K562 (cell line): ENCODE data around the gene FBLN2. TPM values are rescaled to one million over a fixed set of nuclear protein-coding genes. Genes with fewer than 3 reads are reported as not detected.

Source experiments
- ATAC-seq: fragments of 200-7000 bp; cut with Tn5 transposase; 3 replicates; pipeline ENCODE4 v1.9.1; 2020; ENCODE audit warnings: moderate library complexity
- BruUV-seq: library from RNA; stranded (reverse); fragments of 400-500 nt; replicated peaks from 2 replicates; lab custom pipeline; 2021; lab: Mats Ljungman, UMichigan
- CTCF ChIA-PET: fragments of 300-600 bp; formaldehyde crosslinking; extraction: SDS; loops from one replicate; lab custom pipeline; 2021; ENCODE audit warnings: low intra/inter-chr PET ratio; lab: Yijun Ruan, JAX
- POLR2A ChIA-PET: fragments of 300-600, 350-650 bp; sonication (Branson Sonifier 250); formaldehyde crosslinking; extraction: SDS; loops from one replicate; lab custom pipeline; 2021; ENCODE audit warnings: antibody characterized with exemption, inconsistent platforms; lab: Yijun Ruan, JAX
- DNase-seq, 4 experiments: peaks; one replicate each; pipeline versions ENCODE4 v3.0.0 to v3.0.0-alpha.2; 2011 to 2018; ENCODE audit warnings: low spot score in 3 of 4, mixed read lengths in 3 of 4; ENCODE audit errors: extremely low read depth in 1 of 4
- FAIRE-seq: peaks from 2 replicates; lab custom pipeline; 2011; peaks lifted over from hg19 to GRCh38; lab: Jason Lieb, UNC
- H2AFZ ChIP-seq: 2 replicates; pipeline ENCODE4 v1.6.0; 2011; ENCODE audit warnings: low read depth, low read length, control low read depth, inconsistent platforms
- H3K27ac ChIP-seq: fragments of 200-600 bp; 3 replicates; pipeline ENCODE4 v1.8.0; 2011; ENCODE audit warnings: low read depth, mild to moderate bottlenecking, control low read depth, inconsistent platforms, low read length, moderate library complexity, mixed read lengths; ENCODE audit errors: extremely low read depth
- H3K27me3 ChIP-seq, 2 experiments: fragments of 300-600 bp in 1 of 2; 2 replicates in 1 of 2; 3 replicates in 1 of 2; pipeline versions ENCODE4 v1.6.0 to v1.8.0; 2011; ENCODE audit warnings: inconsistent platforms in 2 of 2, low read length in 2 of 2, mild to moderate bottlenecking in 1 of 2, mixed read lengths in 1 of 2, moderate library complexity in 1 of 2; ENCODE audit not compliant: control insufficient read depth in 2 of 2, insufficient read depth in 2 of 2
- H3K36me3 ChIP-seq: fragments of 300-600 bp; 3 replicates; pipeline ENCODE4 v1.8.0; 2011; ENCODE audit warnings: mild to moderate bottlenecking, low read length, inconsistent platforms; ENCODE audit not compliant: control insufficient read depth, insufficient read depth
- H3K4me1 ChIP-seq, 2 experiments: fragments of 200-600 bp in 1 of 2; replicated peaks in 1 of 2; 2 replicates in 1 of 2; 3 replicates in 1 of 2; pipeline versions ENCODE4 v1.5.1 to v1.8.0; 2011; ENCODE audit warnings: inconsistent platforms in 2 of 2, low read length in 2 of 2, mild to moderate bottlenecking in 1 of 2, mixed read lengths in 1 of 2, moderate library complexity in 1 of 2; ENCODE audit not compliant: control insufficient read depth in 2 of 2, insufficient read depth in 2 of 2
- H3K4me2 ChIP-seq: 2 replicates; pipeline ENCODE4 v1.6.1; 2011; ENCODE audit warnings: low read length, control low read depth, inconsistent platforms, mixed read lengths; ENCODE audit not compliant: insufficient read depth
- H3K4me3 ChIP-seq: fragments of 200-600 bp; sonication (generic), shearing (Covaris generic); 2 replicates; pipeline ENCODE4 v1.5.1; 2016; ENCODE audit warnings: control low read depth, inconsistent platforms
- H3K79me2 ChIP-seq: fragments of 200-600 bp; 3 replicates; pipeline ENCODE4 v1.8.0; 2011; ENCODE audit warnings: low read length, inconsistent platforms; ENCODE audit not compliant: control insufficient read depth, insufficient read depth
- H3K9ac ChIP-seq, 2 experiments: 2 replicates each; pipeline versions ENCODE4 v1.6.0 to v1.6.1; 2011; ENCODE audit warnings: low read depth in 2 of 2, low read length in 2 of 2, control low read depth in 1 of 2, inconsistent platforms in 1 of 2, mild to moderate bottlenecking in 1 of 2, mixed read lengths in 1 of 2; ENCODE audit not compliant: insufficient read depth in 1 of 2
- H3K9me1 ChIP-seq: one replicate; pipeline ENCODE4 v1.6.0; 2011; ENCODE audit warnings: inconsistent platforms, mild to moderate bottlenecking, low read length, moderate library complexity; ENCODE audit not compliant: control insufficient read depth, insufficient read depth
- H3K9me3 ChIP-seq: replicated peaks from 2 replicates; pipeline ENCODE4 v1.5.1; 2011; ENCODE audit warnings: low read depth, low read length, inconsistent platforms; ENCODE audit not compliant: control insufficient read depth, insufficient read depth
- H4K20me1 ChIP-seq: replicated peaks from 2 replicates; pipeline ENCODE4 v1.6.1; 2011; ENCODE audit warnings: low read length, inconsistent platforms, mixed read lengths; ENCODE audit not compliant: control insufficient read depth, insufficient read depth
- CTCFL ChIP-seq: IDR thresholded peaks from 2 replicates; pipeline ENCODE4 v1.6.1; 2011; ENCODE audit warnings: borderline replicate concordance, low read depth, mild to moderate bottlenecking, moderate library complexity, low read length; ENCODE audit not compliant: insufficient read depth, poor library complexity, severe bottlenecking
- LCOR ChIP-seq: sonication (generic); formaldehyde crosslinking; IDR thresholded peaks from 2 replicates; pipeline ENCODE4 v1.8.0; 2022; ENCODE audit warnings: mild to moderate bottlenecking, missing genetic modification reagents
- MYNN ChIP-seq, 2 experiments: sonication (generic); formaldehyde crosslinking in 1 of 2; IDR thresholded peaks; 2 replicates each; pipeline versions ENCODE4 v1.5.0 to v1.6.1; 2016 to 2020; ENCODE audit warnings: antibody characterized with exemption in 1 of 2, missing genetic modification reagents in 1 of 2
- OTX1 ChIP-seq: fragments of 450-650 bp; formaldehyde crosslinking; IDR thresholded peaks from 2 replicates; pipeline ENCODE4 v1.4.0; 2022; ENCODE audit warnings: mild to moderate bottlenecking
- PRPF4 ChIP-seq: fragments of 200-400 bp; formaldehyde crosslinking; IDR thresholded peaks from one replicate; pipeline ENCODE4 v1.6.1; 2017; ENCODE audit warnings: low read length, low read depth, mild to moderate bottlenecking; ENCODE audit not compliant: insufficient read depth, poor library complexity, severe bottlenecking
- TAL1 ChIP-seq: fragments of 450-650 bp; IDR thresholded peaks from 2 replicates; pipeline ENCODE4 v1.6.1; 2016; ENCODE audit warnings: mild to moderate bottlenecking
- ZNF263 ChIP-seq: sonication (generic); formaldehyde crosslinking; IDR thresholded peaks from 2 replicates; pipeline ENCODE4 v1.8.0; 2022; ENCODE audit warnings: mild to moderate bottlenecking, missing genetic modification reagents, borderline replicate concordance
- WGBS: fragments of 100-300 bp; shearing (Covaris generic); methylation state at CpG from one replicate; pipeline ENCODE4 v1.1.6; 2016; ENCODE audit warnings: low coverage, mixed read lengths; ENCODE audit not compliant: insufficient coverage; ENCODE audit errors: missing lambda C conversion rate; 5-methylcytosine and 5-hydroxymethylcytosine counted together
- in situ Hi-C: fragments of 300-500 bp; cut with MboI; formaldehyde crosslinking; loops from 4 replicates; pipeline ENCODE4 v1.15.0; 2018; ENCODE audit warnings: inconsistent platforms, mixed read lengths
- intact Hi-C: fragments of 100-400 bp; cut with micrococcal nuclease; formaldehyde crosslinking; loops from 2 replicates; pipeline ENCODE4 v1.14.2; 2022
- polyA plus RNA-seq, 8 experiments: library from polyadenylated mRNA; depleted of rRNA in 4 of 8; stranded (reverse) in 5 of 8; unstranded in 3 of 8; fragments of >200 nt; fragmentation: Nextera tagmentation in 2 of 8; fragmentation: Illumina TruSeq in 1 of 8; extraction: Ambion mirVana in 2 of 8; extraction: Trizol in 1 of 8; gene quantifications; 2 replicates each; pipeline versions ENCODE4 v1.2.1 to v1.2.3, GENCODE V29; 2011 to 2014; ENCODE audit warnings: inconsistent platforms in 1 of 8, missing spikeins in 1 of 8
- total RNA-seq, 7 experiments: library from RNA; depleted of rRNA in 6 of 7; stranded (reverse); fragments of >200 nt in 6 of 7; fragmentation: Illumina TruSeq in 2 of 7; extraction: Trizol in 2 of 7; gene quantifications; 2 replicates each; pipeline versions ENCODE4 v1.2.1 to v1.2.3, GENCODE V29; 2011 to 2021; ENCODE audit warnings: low replicate concordance in 1 of 7

FBLN2 gene
- total and polyA plus RNA-seq, 9 of the 15 experiments (the other 6 are each of a cell fraction or from before 2014, with no cell fraction given) = 0.03 to 0.10 (median 0.04) TPM; not detected in 6

- intact Hi-C loops (no loop called here), in situ Hi-C loops (no loop called here)
- peaks cover 4 to 34% of the 10 kb centered on the region in 2 experiments; a peak in 4 of 5 replicates for H3K27me3 ChIP-seq
- WGBS = 41% methylated on average over 10 of the region's 11 CpGs
- H4K20me1 ChIP-seq = peaks cover 14% of the 10 kb centered on the region; the same call in 1 of the 2 replicates
- no peak overlapping the region for H3K9ac ChIP-seq
- ATAC-seq = no peak
- H2AFZ ChIP-seq = no peak overlapping the region
- no peak for TF ChIP-seq OTX1
- no peak for TF ChIP-seq TAL1
- TF ChIP-seq PRPF4 = no peak
- TF ChIP-seq ZNF263 (CRISPR knock-in tag) = 0 out of 2 replicates have a peak, but pooled peaks have one; percentile 20
- no peak for TF ChIP-seq MYNN (IDR thresholded peaks at IDR 0.05)
- no peak for TF ChIP-seq MYNN (CRISPR knock-in tag; IDR thresholded peaks at IDR 0.05)
- TF ChIP-seq CTCFL = no peak
- TF ChIP-seq LCOR = no peak
- CTCF ChIA-PET = no interaction called here
- BruUV-seq = no TSS peak
- no peaks in the 10 kb centered on the region for H3K9me3 ChIP-seq
- DNase-seq = no peak
- H3K36me3 ChIP-seq = no peaks in the 10 kb centered on the region
- POLR2A ChIA-PET = interaction anchor here (0.5 to 1.1 kb wide), 4 partner anchors 13 to 370 kb away, joined by 3 read pairs; no protein-coding TSS in a partner anchor
- FAIRE-seq = no peak
- H3K4me1 ChIP-seq = peaks cover 24 to 72% of the 10 kb centered on the region in 2 experiments; a peak in 4 of 5 replicates
- H3K4me2 ChIP-seq = no peak overlapping the region
- no peak overlapping the region for H3K4me3 ChIP-seq
- no peak overlapping the region for H3K27ac ChIP-seq
- peaks cover 9% of the 10 kb centered on the region for H3K9me1 ChIP-seq
- no peaks in the 10 kb centered on the region for H3K79me2 ChIP-seq
Observed at GRCh38 chr3:13572926-13573623, 24.1 kb downstream of the FBLN2 start.
